GM19452 (cell line): Measurements from ENCODE around the gene SAPCD2.
"Not testable (repeated sequence)": the region's sequence is repeated elsewhere in the genome, so short reads cannot be mapped to it uniquely, and the experiment has no call there.

Experiments used
- ATAC-seq: cut with Tn5 transposase; IDR thresholded peaks from one replicate; pipeline ENCODE4 v1.9.1; 2021; ENCODE audit not compliant: unreplicated experiment

SAPCD2 gene, protein sequence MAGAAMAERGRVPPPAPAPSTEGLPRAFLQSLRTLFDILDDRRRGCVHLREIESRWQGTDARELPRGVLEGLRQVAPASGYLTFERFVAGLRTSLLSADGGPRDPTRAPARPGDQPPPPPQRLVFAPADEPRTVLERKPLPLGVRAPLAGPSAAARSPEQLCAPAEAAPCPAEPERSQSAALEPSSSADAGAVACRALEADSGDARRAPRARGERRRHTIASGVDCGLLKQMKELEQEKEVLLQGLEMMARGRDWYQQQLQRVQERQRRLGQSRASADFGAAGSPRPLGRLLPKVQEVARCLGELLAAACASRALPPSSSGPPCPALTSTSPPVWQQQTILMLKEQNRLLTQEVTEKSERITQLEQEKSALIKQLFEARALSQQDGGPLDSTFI

DNA sequence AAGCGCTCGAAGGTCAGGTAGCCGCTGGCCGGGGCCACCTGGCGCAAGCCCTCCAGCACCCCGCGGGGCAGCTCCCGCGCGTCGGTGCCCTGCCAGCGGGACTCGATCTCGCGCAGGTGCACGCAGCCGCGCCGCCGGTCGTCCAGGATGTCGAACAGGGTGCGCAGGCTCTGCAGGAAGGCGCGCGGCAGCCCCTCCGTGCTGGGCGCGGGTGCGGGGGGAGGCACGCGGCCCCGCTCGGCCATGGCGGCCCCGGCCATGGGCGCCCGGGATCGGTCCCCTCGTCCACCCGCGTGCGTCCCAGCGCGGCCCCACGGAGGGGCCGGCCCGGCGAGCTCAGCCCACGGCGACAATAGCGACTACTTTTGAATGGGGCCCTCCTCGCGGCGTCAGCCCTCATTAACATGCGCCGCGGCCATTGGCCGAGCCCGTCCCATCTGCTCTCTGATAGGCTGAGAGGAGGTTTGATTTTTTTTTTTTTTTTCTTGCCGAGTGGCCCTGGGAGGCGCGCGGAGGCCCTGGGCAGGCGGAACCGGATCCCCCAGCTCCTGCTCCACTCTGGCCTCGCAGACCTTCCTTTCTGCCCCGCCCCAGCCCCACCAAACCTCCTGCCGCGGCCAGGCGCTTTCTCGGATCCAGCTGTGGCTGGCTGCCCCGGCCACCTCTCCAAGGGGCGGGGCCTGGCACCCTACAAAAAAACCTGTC is at the start of gene SAPCD2:
TSS of gene SAPCD2 (minus strand) at position 357 of the 705 bp plus-strand sequence. CDS start at position 260, 97 bp downstream.
- peak; percentile 58 for ATAC-seq

DNA sequence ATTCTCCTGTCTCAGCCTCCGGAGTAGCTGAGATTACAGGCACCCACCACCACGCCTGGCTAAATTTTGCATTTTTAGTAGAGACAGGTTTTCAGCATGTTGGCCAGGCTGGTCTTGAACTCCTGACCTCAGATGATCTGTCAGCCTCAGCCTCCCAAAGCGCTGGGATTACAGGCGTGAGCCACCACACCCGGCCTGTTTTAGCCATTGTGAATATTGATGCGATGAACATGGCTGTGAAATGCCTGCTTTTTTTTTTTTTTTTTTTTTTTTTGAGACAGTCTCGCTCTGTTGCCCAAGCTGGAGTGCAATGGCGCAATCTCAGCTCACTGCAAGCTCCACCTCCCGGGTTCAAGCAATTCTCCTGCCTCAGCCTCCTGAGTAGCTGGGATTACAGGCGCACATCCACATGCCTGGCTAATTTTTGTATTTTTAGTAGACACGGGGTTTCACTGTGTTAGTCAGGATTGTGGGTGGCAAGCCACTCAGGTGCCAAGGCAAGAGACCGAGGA is 47.8 kb upstream of the SAPCD2 start:
- not testable (repeated sequence) for ATAC-seq

DNA sequence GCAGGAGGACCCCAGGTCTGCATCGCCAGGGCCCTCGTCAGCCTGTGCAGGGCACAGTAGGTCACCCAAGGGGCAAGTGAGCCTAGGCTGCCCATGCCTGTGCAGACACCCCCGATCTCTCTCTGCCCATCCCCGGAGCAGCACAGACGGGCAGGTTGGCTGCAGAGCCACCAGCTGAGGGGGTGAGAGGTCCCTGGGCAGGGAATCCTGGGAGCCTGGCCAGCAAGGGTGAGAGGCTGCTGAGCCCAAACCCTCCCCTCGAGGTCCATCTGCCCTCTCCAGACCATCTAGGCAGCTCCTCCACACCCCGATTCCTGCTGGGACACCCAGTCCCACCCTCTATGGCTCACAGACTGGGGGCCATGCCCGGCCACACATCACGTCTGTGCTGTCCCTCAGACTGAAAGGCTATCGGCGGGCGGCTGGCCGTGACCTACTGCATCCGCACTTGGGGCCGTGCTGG is 46.9 kb upstream of the SAPCD2 start:
- ATAC-seq: no peak

DNA sequence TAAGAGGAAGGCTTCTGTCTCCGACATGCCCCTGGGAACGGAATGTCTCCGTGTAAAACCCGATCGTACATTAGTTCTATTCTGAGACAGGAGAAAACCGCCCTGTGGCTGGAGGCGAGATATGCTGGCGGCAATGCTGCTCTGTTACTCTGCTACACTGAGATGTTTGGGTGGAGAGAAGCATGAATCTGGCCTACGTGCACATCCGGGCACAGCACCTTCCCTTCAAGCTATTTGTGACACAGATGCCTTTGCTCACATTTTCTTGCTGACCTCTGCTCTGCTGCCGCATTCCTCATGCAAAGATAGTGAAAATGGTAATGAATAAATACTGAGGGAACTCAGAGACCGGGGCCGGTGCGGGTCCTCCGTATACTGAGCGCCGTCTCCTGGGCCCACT is 46.4 kb upstream of the SAPCD2 start:
- no peak for ATAC-seq

DNA sequence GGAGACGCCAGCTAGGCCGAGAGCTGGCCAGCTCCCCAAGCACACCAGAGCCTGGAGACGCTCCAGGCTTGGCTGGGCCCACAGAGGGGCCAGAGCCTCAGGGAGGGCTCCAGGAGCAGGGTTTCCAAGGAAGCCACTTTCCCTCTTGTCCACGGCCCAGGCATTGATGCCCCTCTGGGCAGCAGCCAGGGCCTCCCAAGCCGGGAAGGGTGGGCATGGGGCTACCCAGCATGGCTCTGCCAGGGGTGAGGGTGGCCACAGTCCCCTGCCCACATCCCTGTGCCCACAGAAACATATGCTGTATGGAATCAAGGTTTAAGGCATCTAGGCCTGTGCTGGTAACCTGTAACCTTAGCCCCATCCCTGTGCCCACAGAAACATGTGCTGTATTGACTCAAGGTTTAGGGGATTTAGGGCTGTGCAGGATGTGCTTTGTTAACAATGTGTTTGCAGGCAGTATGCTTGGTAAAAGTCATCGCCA is 45.7 kb upstream of the SAPCD2 start:
- no peak for ATAC-seq

DNA sequence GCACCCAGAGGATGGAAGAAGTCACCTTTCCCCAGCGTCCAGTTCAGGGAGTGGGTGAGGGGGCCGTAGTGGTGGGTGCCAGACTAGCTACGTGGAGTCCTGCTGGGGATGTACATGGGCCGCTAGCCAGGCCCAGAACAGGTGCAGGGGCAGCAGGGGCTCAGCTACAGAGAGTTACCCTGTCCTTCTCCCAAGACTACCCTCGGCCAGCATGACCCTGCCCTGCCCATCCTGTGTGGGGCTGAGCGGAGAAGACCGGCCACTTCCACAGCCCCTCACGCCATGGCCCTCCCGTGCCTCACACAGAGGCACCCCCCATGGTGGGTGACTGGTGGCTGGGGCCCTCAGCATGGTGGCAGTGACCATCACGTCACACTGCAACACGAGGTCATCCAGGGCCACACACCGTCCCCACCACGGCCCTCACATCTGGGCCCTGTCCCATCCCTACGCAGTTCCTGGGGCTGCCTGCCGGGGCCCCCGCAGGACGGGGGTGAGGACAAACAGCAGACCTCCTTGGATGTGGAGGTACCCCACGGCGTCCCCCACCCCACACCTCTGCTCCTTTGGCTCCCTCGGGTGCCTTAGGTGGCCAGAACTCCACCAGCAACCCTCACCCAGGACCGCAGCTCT is 45.2 kb upstream of the SAPCD2 start:
- no peak for ATAC-seq

DNA sequence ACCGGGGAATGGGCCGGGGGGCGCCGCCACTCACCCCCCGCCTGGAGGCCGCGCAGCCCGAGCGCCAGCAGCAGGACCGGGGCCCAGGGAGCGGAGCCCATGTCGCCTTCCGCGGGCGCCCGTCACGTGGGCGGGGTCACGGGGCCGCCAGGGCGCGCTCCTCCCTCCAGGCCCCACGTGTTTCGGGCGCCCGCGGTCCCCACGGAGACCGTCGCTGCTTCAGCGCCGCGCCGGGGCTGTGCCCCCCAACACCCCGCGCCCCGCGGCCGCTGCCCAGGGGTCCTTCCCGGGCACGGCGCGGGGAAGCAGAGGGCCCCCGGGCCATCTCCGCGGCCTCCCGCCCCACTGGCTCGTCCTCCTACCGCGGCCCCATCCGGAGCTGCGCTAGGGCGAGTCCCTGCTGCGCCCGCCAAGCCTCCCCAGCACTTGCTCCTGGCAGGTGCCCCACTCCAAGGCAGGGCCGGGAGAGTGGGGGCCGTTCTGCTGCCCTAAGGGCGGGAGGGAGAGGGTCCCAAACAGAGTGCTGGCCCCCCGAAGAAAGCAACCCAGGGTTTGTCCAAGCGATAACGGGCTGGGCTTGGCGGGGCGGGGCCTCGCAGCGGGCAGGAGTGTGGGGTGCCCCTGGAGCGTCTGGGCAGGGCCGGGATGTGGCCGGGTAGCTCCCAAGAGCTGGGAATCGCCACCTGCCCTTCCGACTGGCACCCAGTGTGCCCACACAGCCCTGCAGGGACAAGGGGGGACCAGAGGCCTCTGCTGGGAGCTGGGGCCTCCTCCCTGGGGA is 44.4 kb upstream of the SAPCD2 start, which contains the start of gene DPP7:
TSS of gene DPP7 (minus strand) at position 121 of the 781 bp plus-strand sequence. CDS start at position 101, 20 bp downstream.
- ATAC-seq: peak; percentile 79

DNA sequence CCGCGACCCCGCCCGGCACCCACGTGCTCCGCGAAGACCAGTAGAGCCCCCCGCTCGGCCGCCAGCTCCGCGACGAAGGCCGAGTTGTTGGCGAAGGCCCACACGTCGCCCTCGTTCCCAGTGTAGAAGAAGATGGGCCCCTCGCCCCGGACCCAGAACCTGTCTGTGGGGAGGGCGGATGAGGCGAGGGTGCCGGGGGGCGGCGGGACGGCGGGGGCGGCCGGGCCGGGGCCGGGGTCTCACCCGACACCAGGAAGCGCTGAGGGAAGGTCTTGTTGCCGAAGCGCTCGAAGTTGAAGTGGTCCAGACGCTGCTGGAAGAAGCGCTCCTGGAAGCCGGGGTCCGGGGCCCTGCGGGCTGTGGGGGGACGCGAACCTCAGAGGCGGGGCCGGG is 43.9 kb upstream of the SAPCD2 start:
- no peak for ATAC-seq

DNA sequence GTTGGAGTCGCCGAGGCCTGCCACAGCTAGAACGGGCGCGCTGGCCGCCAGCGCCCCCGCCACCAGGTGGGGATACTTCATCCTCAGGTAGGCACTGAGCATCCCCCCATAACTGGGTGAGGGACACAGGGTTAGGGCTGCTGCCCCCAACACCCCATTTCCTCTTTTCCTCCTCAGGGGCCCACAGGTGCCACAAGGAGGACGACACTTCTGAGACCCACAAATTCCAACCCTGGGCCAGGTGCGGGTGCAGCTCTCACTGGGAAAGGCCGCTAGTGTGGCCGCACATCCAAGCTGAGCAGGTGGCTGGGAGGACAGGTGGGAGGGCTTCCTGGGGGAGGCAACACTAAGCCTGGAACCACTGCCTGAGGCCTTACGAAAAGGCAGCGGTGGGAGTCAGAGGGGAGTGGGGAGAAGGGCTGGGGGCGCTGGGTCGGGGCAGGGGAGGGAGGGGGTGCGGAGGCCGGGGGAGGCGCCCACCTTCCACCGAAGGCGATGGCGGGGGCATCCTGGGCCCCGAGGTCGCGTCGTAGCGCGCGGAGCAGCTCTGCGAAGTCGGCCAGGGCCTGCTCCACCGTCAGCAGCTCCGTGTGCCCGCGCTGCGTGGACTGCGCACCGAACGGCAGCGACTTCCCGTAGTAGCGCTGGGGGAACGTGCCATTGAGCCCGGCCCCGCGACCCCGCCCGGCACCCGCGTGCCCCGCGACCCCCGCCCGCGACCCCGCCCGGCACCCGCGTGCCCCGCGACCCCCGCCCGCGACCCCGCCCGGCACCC is 43.2 kb upstream of the SAPCD2 start:
- ATAC-seq: no peak

DNA sequence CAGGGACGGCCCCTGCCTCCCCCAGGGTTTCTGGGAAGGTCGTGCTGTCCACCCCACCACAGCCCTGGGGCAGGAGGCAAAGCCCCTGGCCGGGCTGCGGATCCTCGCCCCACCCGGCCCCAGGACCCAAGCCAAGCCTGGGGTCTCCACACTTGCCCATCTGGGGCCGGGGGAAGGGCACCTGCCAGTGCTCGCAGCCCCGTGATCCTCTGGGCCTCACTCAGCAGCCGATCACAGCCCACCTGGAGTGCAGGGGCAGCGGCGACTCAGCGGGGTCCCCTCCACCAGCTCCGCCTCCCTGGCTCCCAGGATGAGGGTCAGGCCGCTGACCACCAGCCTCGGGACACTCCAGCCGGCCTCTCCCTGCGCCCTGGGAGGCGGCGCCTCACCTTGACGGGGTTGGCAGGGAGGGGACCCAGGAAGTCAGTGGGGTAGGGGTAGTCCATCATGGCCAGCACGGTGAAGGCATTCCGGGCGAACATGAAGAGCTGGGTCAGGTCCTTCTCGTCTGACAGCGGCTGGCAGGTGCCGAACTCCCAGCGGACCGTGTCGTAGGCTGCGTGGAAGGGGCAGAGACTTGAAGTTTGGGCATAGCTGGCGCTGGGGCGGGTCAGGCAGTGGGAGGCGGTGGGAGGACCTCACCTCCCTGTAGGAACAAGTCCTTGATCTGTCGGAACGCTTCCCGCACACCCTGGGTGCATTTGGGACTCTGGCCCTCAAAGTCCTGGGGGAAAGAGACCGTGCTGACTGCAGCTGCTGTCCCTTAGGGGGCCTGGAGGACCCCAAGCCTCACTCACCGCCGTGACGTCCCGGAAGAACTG is 42.4 kb upstream of the SAPCD2 start:
- ATAC-seq: no peak

DNA sequence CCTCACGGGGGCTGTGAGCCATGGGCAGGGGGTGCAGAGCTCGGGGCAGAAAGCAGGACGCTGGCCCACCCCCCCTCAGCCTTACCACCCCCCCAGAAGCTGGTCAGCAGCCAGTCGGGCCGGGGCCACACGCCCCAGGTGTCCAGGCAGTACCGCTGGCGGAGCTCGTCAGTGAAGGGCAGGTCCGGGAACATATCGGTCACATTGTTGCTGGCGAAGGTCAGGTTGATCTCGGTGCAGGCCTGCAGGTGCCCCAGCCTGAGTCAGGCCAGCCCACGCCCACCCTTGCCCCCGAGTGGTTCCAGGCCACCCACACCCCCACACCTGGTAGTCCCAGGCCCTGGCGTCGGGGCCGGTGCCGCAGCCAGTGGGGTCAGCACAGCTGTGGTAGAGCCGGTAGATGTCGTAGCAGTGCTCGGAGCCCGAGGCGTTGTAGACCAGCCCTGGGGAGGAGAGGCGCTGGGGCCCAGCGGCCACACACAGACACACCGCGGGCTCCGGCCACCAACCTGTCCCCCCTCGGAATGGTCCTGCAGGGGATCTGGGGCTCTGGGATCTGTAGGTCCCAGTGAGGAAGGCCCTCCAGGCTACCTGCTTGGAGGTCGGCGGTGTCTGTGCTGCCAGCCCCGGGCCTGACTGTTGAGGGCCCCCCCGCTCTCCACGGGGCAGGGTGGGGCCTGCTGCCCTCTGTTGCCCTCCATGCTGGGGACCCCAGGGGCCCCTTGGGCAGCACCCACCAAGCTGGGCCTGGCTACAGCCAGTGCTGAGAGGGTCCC is 41.6 kb upstream of the SAPCD2 start:
- ATAC-seq: no peak

DNA sequence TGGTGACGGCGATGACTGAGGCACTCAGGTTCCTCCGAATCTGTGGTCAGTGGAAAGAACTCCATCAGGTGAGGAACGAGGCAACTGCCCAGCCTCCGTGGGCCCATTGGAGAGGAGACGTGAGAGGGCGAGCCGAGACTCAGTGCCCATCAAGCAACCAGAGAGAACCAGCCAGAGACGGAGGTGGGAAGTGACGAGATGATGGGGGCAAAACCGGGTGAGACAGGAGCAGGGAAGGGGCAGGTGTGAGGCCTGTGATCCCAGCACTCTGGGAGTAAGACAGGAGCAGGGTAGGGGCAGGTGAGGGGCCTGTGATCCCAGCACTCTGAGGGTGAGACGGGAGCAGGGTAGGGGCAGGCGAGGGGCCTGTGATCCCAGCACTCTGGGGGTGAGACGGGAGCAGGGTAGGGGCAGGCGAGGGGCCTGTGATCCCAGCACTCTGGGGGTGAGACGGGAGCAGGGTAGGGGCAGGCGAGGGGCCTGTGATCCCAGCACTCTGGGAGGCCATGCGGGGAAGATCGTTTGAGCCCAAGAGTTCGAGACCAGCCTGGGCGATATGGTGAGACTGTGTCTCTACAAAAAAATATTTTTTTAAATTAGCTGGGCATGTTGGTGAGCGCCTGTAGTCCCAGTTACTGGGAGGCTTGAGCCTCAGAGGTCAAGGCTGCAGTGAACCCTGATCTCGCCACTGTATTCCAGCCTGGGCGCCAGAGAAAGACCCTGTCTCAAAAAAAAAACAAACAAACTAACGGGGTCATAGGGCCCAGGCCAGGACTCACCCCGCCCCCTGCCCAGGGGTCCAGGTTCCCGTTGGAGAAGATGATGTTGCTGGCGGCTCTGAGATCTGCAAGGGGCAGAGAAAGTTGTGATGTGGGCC is 40.8 kb upstream of the SAPCD2 start:
- no peak for ATAC-seq

DNA sequence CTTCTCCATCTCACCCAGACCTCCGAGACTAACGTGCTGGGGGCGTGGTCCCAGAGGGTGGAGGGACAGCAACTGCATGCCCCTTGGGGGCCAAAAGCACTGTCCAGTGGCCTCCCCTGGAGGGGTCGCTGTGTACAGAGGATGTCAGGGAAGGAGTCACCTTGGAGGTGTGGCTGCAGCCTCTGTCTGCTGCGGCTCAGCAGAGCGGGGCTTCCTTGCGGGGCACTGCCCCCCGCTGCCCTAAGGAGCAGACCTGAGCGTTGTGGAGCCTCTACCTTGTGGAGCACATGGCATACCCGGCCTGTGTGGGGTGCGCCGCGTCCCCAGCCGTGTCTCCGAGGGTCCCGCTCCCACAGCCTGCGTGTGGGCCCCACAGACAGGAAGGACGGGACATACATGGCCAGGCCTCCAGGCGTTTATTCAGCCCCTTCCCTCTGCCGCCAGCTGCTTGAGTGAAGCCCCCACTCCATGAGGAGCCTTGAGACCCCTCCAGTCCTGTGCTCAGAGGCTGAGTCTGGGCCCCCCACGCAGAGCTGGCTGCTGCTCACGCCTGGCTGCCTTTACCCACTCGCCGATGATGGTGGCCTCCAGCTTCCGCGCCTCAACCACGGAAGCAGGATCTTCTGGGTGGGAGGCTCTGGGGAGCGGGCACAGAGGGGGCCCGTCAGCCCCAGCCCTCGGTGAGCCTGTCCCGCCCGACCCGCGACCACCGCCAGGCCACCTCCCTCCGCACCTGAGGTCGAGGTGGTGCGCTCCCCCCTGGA is 40.0 kb upstream of the SAPCD2 start:
- ATAC-seq: no peak

DNA sequence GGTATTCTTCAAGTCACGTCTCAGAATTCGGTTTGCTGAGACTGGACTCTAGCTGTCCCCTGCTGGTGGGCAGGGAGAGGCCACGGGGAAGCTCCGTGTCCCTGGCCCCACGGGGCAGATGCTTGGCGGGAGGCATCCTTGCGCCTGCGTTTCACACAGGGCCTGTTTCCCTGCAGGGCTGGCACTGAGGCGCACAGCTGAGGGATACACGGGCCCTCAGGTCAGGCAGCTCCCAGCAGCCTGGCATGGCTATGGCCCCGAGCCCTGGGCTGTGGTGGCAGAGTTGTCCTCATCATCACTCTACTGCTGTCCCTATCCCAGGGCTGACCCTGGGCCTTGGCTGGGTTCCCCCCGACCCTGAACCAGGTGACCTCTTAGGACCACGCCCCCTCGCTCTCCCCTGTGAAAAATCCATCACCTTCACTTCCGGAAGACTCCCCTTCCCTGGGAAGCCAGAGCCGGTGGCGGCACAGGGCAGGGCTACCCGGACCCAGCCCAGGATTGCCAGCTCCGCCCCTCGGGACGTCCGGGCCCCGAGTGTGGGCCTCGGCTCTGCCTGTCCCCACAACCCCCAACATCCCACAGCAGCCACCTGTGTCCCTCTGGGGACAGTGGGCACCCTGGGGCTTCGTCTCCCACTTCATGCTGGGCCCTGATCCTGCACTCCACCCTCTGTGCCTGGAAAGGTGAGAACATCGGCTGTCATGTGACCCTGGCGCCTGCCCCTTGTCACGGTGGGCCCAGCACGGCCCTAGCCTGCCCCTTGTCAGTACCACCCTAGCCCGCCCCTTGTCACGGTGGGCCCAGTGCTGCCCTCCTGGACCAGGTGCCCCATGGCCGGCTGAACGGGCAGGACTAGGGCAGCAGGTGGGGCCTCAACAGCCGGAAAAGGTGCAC is 39.1 kb upstream of the SAPCD2 start:
- ATAC-seq: no peak

DNA sequence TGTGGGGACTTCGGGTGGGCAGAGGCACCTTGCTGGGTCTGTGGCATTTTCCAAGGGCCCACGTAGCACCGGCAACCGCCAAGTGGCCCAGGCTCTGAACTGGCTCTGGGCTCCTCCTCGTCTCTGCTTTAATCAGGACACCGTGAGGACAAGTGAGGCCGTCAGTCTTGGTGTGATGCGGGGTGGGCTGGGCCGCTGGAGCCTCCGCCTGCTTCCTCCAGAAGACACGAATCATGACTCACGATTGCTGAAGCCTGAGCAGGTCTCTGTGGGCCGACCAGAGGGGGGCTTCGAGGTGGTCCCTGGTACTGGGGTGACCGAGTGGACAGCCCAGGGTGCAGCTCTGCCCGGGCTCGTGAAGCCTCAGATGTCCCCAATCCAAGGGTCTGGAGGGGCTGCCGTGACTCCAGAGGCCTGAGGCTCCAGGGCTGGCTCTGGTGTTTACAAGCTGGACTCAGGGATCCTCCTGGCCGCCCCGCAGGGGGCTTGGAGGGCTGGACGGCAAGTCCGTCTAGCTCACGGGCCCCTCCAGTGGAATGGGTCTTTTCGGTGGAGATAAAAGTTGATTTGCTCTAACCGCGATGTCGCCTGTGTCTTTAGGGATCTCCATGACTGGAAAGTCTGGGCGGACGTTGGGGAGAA is 38.4 kb upstream of the SAPCD2 start:
- ATAC-seq: no peak
